ENCODE measurements around the gene MS4A12. TPM values are rescaled to one million over a fixed set of nuclear protein-coding genes. Genes with fewer than 3 reads are reported as not detected.

Gene MS4A12
- total RNA-seq, 6 donors from 2014 or later: not detected

DNA sequence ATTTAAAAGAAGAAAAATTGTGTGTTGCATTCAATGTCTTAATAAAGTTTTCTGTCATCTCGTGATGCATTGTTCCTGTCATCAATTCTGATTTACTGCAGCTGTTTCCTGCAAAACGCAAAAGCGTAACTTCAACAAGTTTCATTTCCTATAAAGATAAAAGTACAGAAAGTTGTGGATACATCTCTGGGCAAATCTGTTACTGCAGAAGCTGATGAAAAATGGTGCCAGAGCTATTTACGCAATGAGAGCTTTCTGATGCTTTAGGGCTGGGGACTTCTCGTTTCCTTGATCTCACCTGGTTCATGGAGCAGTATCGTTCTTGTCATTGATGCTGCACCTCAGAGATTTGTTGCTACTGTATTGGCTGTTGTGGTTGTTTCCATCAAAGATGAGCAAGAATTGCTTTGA lies 15.5 kb upstream of the MS4A12 start:
- ATAC-seq (ENCODE audit: low FRiP score in 2 of 2) (no peak), DNase-seq (no peak)
- Histone ChIP-seq H3K27me3 (no peaks in the 10 kb centered on the region), H3K27ac (no peak overlapping the region), H3K4me1 (no peaks in the 10 kb centered on the region), H3K9me3 (no peaks in the 10 kb centered on the region), H3K4me3 (no peak overlapping the region), H3K36me3 (no peaks in the 10 kb centered on the region)
- TF ChIP-seq, protein P1, sequence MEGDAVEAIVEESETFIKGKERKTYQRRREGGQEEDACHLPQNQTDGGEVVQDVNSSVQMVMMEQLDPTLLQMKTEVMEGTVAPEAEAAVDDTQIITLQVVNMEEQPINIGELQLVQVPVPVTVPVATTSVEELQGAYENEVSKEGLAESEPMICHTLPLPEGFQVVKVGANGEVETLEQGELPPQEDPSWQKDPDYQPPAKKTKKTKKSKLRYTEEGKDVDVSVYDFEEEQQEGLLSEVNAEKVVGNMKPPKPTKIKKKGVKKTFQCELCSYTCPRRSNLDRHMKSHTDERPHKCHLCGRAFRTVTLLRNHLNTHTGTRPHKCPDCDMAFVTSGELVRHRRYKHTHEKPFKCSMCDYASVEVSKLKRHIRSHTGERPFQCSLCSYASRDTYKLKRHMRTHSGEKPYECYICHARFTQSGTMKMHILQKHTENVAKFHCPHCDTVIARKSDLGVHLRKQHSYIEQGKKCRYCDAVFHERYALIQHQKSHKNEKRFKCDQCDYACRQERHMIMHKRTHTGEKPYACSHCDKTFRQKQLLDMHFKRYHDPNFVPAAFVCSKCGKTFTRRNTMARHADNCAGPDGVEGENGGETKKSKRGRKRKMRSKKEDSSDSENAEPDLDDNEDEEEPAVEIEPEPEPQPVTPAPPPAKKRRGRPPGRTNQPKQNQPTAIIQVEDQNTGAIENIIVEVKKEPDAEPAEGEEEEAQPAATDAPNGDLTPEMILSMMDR (IDR thresholded peaks at IDR 0.05): no peak
- TF ChIP-seq POLR2A (IDR thresholded peaks at IDR 0.05) (no peak), EP300 (IDR thresholded peaks at IDR 0.05) (no peak), POLR2AphosphoS5 (IDR thresholded peaks at IDR 0.05) (no peak)
- WGBS, 2 donors: 45 to 52% methylated on average over 6 of the region's 6 CpGs

DNA sequence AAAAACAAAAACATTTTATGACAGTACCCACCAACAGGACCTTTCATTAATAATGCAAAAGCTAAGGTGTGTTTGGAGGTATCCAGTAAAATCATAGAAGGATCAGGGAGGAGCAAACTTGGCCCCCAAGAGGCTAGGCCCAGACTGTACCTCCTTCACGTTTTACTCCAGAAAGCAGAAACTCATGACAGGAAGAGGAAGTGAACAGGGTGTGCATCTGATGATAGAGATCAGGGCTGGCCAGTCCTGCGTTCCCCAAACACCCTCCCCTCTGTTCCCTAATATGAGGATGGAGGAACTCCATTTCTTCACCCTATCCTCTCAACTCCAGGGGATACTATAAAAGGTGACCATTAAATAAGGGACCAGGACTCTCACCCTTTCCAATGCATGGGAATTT lies 10.2 kb upstream of the MS4A12 start:
- peak in 1 of 2 donors; percentile 24 for DNase-seq
- no peaks in the 10 kb centered on the region for H3K9me3 ChIP-seq
- WGBS, 2 donors: 31 to 38% methylated on average over 2 of the region's 2 CpGs
- no peaks in the 10 kb centered on the region for H3K4me1 ChIP-seq
- peak in 1 of 2 donors; percentile 77 for ATAC-seq (ENCODE audit: low FRiP score in 2 of 2)
- H3K36me3 ChIP-seq: no peaks in the 10 kb centered on the region
- no peak overlapping the region for H3K4me3 ChIP-seq
- no peaks in the 10 kb centered on the region for H3K27me3 ChIP-seq
- no peak overlapping the region for H3K27ac ChIP-seq
- TF ChIP-seq EP300 (IDR thresholded peaks at IDR 0.05): no peak
- TF ChIP-seq, protein P1 (IDR thresholded peaks at IDR 0.05): no peak
- no peak for TF ChIP-seq POLR2A (IDR thresholded peaks at IDR 0.05)
- TF ChIP-seq POLR2AphosphoS5 (IDR thresholded peaks at IDR 0.05): no peak

- no peaks in the 10 kb centered on the region for H3K9me3 ChIP-seq
- H3K27ac ChIP-seq: no peak overlapping the region
- DNase-seq (peak in 1 of 2 donors; percentile 22), ATAC-seq (ENCODE audit: low FRiP score in 2 of 2) (peak in 1 of 2 donors; percentile 57)
- H3K4me3 ChIP-seq: no peak overlapping the region
- no peaks in the 10 kb centered on the region for H3K27me3 ChIP-seq
- TF ChIP-seq POLR2A (IDR thresholded peaks at IDR 0.05): no peak
- TF ChIP-seq, protein P1 (IDR thresholded peaks at IDR 0.05): peak in 4 of 6 experiments; percentile 14 to 39 (median 21)
- 67 to 84% methylated on average over 5 of the region's 5 CpGs for WGBS, 2 donors
- H3K4me1 ChIP-seq: no peaks in the 10 kb centered on the region
- H3K36me3 ChIP-seq: no peaks in the 10 kb centered on the region
Observed at GRCh38 chr11:60485987-60486386, 6.6 kb upstream of the MS4A12 start.

GRCh38 chr11:60493454-60493853 lies 876 bp downstream of the MS4A12 start:
- no peaks in the 10 kb centered on the region for H3K9me3 ChIP-seq
- 87 to 96% methylated on average over 2 of the region's 2 CpGs for WGBS, 2 donors
- no peak overlapping the region for H3K27ac ChIP-seq
- ATAC-seq (ENCODE audit: low FRiP score in 2 of 2): no peak
- H3K36me3 ChIP-seq: no peaks in the 10 kb centered on the region
- no peaks in the 10 kb centered on the region for H3K4me1 ChIP-seq
- no peak overlapping the region for H3K4me3 ChIP-seq
- TF ChIP-seq EP300 (IDR thresholded peaks at IDR 0.05) (no peak), POLR2A (IDR thresholded peaks at IDR 0.05) (no peak), POLR2AphosphoS5 (IDR thresholded peaks at IDR 0.05) (no peak)
- TF ChIP-seq, protein P1 (IDR thresholded peaks at IDR 0.05): no peak
- DNase-seq: no peak
- H3K27me3 ChIP-seq: no peaks in the 10 kb centered on the region

DNA sequence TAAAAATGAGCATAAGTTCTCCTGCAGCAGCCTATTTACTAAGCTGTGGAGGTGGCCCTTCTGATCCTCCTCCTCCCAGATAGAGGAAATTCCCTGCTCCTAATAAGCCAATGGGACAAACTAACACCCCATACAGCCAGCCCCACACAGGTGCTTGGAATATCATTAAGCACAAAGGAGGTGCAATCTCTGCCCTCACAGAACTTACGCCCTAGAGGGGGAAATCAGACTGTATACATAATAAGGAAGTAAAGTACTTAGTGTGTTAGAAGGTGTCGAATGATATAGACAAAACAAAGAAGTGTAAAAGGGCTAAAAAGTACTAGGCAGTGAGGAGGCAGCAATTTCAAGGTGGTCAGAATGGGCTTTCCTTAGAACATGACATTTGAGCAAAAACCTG lies 5.8 kb downstream of the MS4A12 start:
- Histone ChIP-seq H3K9me3 (no peaks in the 10 kb centered on the region), H3K4me3 (no peak overlapping the region), H3K27me3 (no peaks in the 10 kb centered on the region), H3K27ac (no peak overlapping the region), H3K36me3 (no peaks in the 10 kb centered on the region), H3K4me1 (no peaks in the 10 kb centered on the region)
- ATAC-seq (ENCODE audit: low FRiP score in 2 of 2) (peak in 1 of 2 donors; percentile 17), DNase-seq (no peak)
- WGBS, 2 donors: 50 to 78% methylated on average over 2 of the region's 2 CpGs
- TF ChIP-seq EP300 (IDR thresholded peaks at IDR 0.05): no peak
- TF ChIP-seq, protein P1 (IDR thresholded peaks at IDR 0.05): no peak

Data from upper lobe of left lung (tissue), 6 donors.